Lung (tissue), 12 donors: ENCODE measurements around the gene CLSTN2. TPM values are rescaled to one million over a fixed set of nuclear protein-coding genes. Genes with fewer than 3 reads are reported as not detected.

Experiments used
- ATAC-seq: fragments of 200-7000 bp; cut with Tn5 transposase; one replicate; pipeline ENCODE4 v1.9.1; 2020; ENCODE audit warnings: moderate number of reproducible peaks; ENCODE audit not compliant: insufficient read depth, low FRiP score
- DNase-seq, 3 donors: peaks; one replicate each; pipeline ENCODE4 v3.0.0-alpha.2; 2013 to 2017
- H3K27ac ChIP-seq, 2 donors: one replicate each; pipeline ENCODE4 v1.5.1; 2013; ENCODE audit warnings: mild to moderate bottlenecking in 2 of 2, moderate library complexity in 2 of 2, control low read depth in 1 of 2, inconsistent platforms in 1 of 2, low read depth in 1 of 2, low read length in 1 of 2
- H3K27me3 ChIP-seq, 3 donors: one replicate each; pipeline ENCODE4 v1.5.1; 2013; ENCODE audit warnings: low read length in 2 of 3; ENCODE audit not compliant: control insufficient read depth in 3 of 3, insufficient read depth in 3 of 3
- H3K36me3 ChIP-seq, 4 donors: one replicate each; pipeline ENCODE4 v1.5.1; 2013; ENCODE audit warnings: low read length in 4 of 4, mild to moderate bottlenecking in 1 of 4, moderate library complexity in 1 of 4; ENCODE audit not compliant: control insufficient read depth in 4 of 4, insufficient read depth in 4 of 4
- H3K4me1 ChIP-seq, 5 donors: one replicate each; pipeline ENCODE4 v1.5.1; 2013; ENCODE audit warnings: low read length in 5 of 5, mild to moderate bottlenecking in 2 of 5, moderate library complexity in 1 of 5; ENCODE audit not compliant: control insufficient read depth in 5 of 5, insufficient read depth in 5 of 5
- H3K4me3 ChIP-seq: one replicate; pipeline ENCODE4 v1.5.1; 2013; ENCODE audit warnings: mild to moderate bottlenecking, control low read depth, moderate library complexity
- H3K9ac ChIP-seq, 2 donors: one replicate each; pipeline ENCODE4 v1.5.1; 2013; ENCODE audit warnings: low read length in 2 of 2, control low read depth in 1 of 2; ENCODE audit not compliant: insufficient read depth in 1 of 2
- H3K9me3 ChIP-seq, 4 donors: one replicate each; pipeline ENCODE4 v1.5.1; 2013; ENCODE audit warnings: low read length in 3 of 4, mild to moderate bottlenecking in 1 of 4, moderate library complexity in 1 of 4; ENCODE audit not compliant: control insufficient read depth in 4 of 4, insufficient read depth in 3 of 4
- CTCF ChIP-seq: IDR thresholded peaks from 2 replicates; pipeline ENCODE4 v1.5.1; 2012; ENCODE audit warnings: mild to moderate bottlenecking; ENCODE audit errors: control extremely low read depth, extremely low read depth
- WGBS, 2 donors: extraction: QIAGEN DNeasy Blood & Tissue Kit; methylation state at CpG; one replicate each; pipeline ENCODE4 v1.1.7; 2013; 5-methylcytosine and 5-hydroxymethylcytosine counted together
- polyA plus RNA-seq, 2 donors: library from polyadenylated mRNA; stranded (reverse); fragments of 200-250 nt; gene quantifications; one replicate each; pipeline ENCODE4 v1.2.1, GENCODE V29; 2013
- total RNA-seq, 2 donors: library from RNA; depleted of rRNA in 1 of 2; stranded (reverse); fragments of >200 nt in 1 of 2; gene quantifications; one replicate each; pipeline ENCODE4 v1.2.1, GENCODE V29; 2014 to 2021
- donor health status: control.
- donor health status: control.
- donor health status: Bipolar disorder and iron deficiency.
- donor health status: healthy.
- donor health status: DM: yes; HTN: yes; CAD: no.

Gene CLSTN2
- total and polyA plus RNA-seq, 4 donors, result 0.07 to 2.4 (median 1.3) TPM

- ATAC-seq (no peak), DNase-seq (no peak)
- no peak overlapping the region for H3K27ac ChIP-seq
- H3K27me3 ChIP-seq, result no peaks in the 10 kb centered on the region
- H3K4me3 ChIP-seq, result no peak overlapping the region
- 72 to 81% methylated on average over 6 of the region's 6 CpGs for WGBS, 2 donors
- H3K36me3 ChIP-seq, result no peaks in the 10 kb centered on the region
- H3K9me3 ChIP-seq, result no peaks in the 10 kb centered on the region
- TF ChIP-seq CTCF, result no peak
- no peak overlapping the region for H3K9ac ChIP-seq
- H3K4me1 ChIP-seq, result no peaks in the 10 kb centered on the region
Observed at GRCh38 chr3:140129768-140130284, 194.8 kb downstream of the CLSTN2 start.

DNA sequence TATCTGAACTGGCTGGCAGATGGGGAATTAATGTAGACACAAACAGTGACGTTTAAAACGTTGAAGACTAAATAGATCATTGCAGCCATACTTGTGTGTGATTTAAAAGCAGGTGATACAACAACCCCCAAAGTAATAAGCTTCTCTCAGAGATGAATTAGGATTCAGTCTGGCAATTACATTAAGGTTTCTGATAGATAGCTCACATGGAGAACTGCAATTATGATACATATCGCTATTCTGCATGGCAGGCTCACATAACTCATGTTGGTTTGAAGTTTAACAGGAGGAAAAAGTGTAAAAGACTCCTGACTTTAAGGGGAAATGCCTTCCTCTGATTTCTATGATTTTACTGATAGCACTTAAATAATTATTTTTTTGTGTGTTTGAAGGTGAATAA lies 196.9 kb downstream of the CLSTN2 start:
- H3K27me3 ChIP-seq, result no peaks in the 10 kb centered on the region
- peaks cover 0 to 1% (median 0%) of the 10 kb centered on the region in 4 donors for H3K9me3 ChIP-seq
- no peak overlapping the region for H3K4me3 ChIP-seq
- no peak for TF ChIP-seq CTCF
- ATAC-seq (no peak), DNase-seq (no peak)
- WGBS, 2 donors, result 73 to 75% methylated on average over 3 of the region's 3 CpGs
- no peaks in the 10 kb centered on the region for H3K36me3 ChIP-seq
- no peaks in the 10 kb centered on the region for H3K4me1 ChIP-seq
- H3K27ac ChIP-seq, result no peak overlapping the region
- no peak overlapping the region for H3K9ac ChIP-seq

- no peak for ATAC-seq
- H3K27me3 ChIP-seq, result no peaks in the 10 kb centered on the region
- TF ChIP-seq CTCF, result no peak
- DNase-seq, result no peak
- H3K27ac ChIP-seq, result no peak overlapping the region
- H3K4me1 ChIP-seq, result no peaks in the 10 kb centered on the region
- peaks cover 0 to 1% (median 0%) of the 10 kb centered on the region in 4 donors for H3K9me3 ChIP-seq
- no peak overlapping the region for H3K4me3 ChIP-seq
- H3K9ac ChIP-seq, result no peak overlapping the region
- 84 to 87% methylated on average over 5 of the region's 5 CpGs for WGBS, 2 donors
- no peaks in the 10 kb centered on the region for H3K36me3 ChIP-seq
Observed at GRCh38 chr3:140134231-140134965, 199.4 kb downstream of the CLSTN2 start.

GRCh38 chr3:140135461-140135860 lies 200.5 kb downstream of the CLSTN2 start:
- Histone ChIP-seq H3K27ac (no peak overlapping the region), H3K9ac (no peak overlapping the region), H3K36me3 (no peaks in the 10 kb centered on the region), H3K4me1 (no peaks in the 10 kb centered on the region), H3K9me3 (peaks cover 0 to 1% (median 0%) of the 10 kb centered on the region in 4 donors), H3K4me3 (no peak overlapping the region), H3K27me3 (no peaks in the 10 kb centered on the region)
- no peak for DNase-seq
- WGBS, 2 donors, result 52 to 53% methylated on average over 4 of the region's 4 CpGs
- no peak for ATAC-seq
- no peak for TF ChIP-seq CTCF
